Adrenal gland (tissue), 12 donors: Measurements from ENCODE around the gene LCMT1. TPM values are rescaled to one million over a fixed set of nuclear protein-coding genes. Genes with fewer than 3 reads are reported as not detected.

ENCODE experiments used
- DNase-seq, 7 donors: peaks; one replicate each; pipeline ENCODE4 v3.0.0-alpha.2; 2019 to 2020
- H3K27ac ChIP-seq, 5 donors: fragments of 200-600 bp; sonication (generic) in 4 of 5; 1 replicate in 3 of 5; 2 replicates in 2 of 5; pipeline versions ENCODE4 v1.5.1 to v1.8.0; 2016 to 2020; ENCODE audit warnings: mild to moderate bottlenecking in 1 of 5
- H3K27me3 ChIP-seq: fragments of 200-600 bp; 2 replicates; pipeline ENCODE4 v1.8.0; 2021
- H3K36me3 ChIP-seq, 2 donors: fragments of 200-600 bp; replicated peaks in 1 of 2; 1 replicate in 1 of 2; 2 replicates in 1 of 2; pipeline versions ENCODE4 v1.5.1 to v1.8.0; 2018 to 2022
- H3K4me1 ChIP-seq, 2 donors: fragments of 200-600 bp; replicated peaks in 1 of 2; 1 replicate in 1 of 2; 2 replicates in 1 of 2; pipeline versions ENCODE4 v1.5.1 to v1.8.0; 2018 to 2021
- H3K4me3 ChIP-seq, 4 donors: fragments of 200-600 bp; sonication (generic) in 3 of 4; one replicate each; pipeline ENCODE4 v1.5.1; 2016 to 2018
- H3K9me3 ChIP-seq, 3 donors: fragments of 200-600 bp; sonication (generic) in 1 of 3; replicated peaks in 1 of 3; 1 replicate in 2 of 3; 2 replicates in 1 of 3; pipeline versions ENCODE4 v1.5.1 to v1.8.0; 2016 to 2021
- CTCF ChIP-seq, 6 experiments: fragments of 450-650 bp in 4 of 6; fragments of 200-600 bp in 2 of 6; sonication (generic) in 1 of 6; IDR thresholded peaks; 1 replicate in 5 of 6; 2 replicates in 1 of 6; pipeline versions ENCODE4 v1.5.1 to v1.8.0; 2016 to 2021; ENCODE audit warnings: antibody characterized with exemption in 6 of 6, mild to moderate bottlenecking in 2 of 6, moderate library complexity in 1 of 6
- POLR2A ChIP-seq, 2 donors: fragments of 450-650 bp; IDR thresholded peaks; one replicate each; pipeline ENCODE4 v1.6.1; 2017; ENCODE audit warnings: antibody characterized with exemption in 2 of 2, mild to moderate bottlenecking in 2 of 2, moderate library complexity in 1 of 2
- WGBS, 4 donors: extraction: QIAGEN DNeasy Blood & Tissue Kit in 2 of 4; methylation state at CpG; one replicate each; pipeline versions ENCODE4 v1.1.5 to v1.1.7; 2013 to 2017; 5-methylcytosine and 5-hydroxymethylcytosine counted together
- intact Hi-C, 2 donors: fragments of 100-400 bp; cut with DNase I; formaldehyde crosslinking; loops; one replicate each; pipeline versions ENCODE4 v1.14.1 to v1.15.0; 2022 to 2023
- polyA plus RNA-seq, 3 donors: library from polyadenylated mRNA; stranded (reverse); fragments of 200-250 nt in 2 of 3; fragments of 350-450 nt in 1 of 3; fragmentation: Illumina TruSeq in 1 of 3; extraction: RNeasy Lipid Tissue Mini Kit (QIAGEN cat#74804) in 1 of 3; gene quantifications; one replicate each; pipeline ENCODE4 v1.2.3, GENCODE V29; 2013 to 2014
- total RNA-seq, 9 donors: library from RNA; depleted of rRNA in 4 of 9; stranded (reverse); fragments of >200 nt in 4 of 9; fragments of 120-200 nt in 1 of 9; fragmentation: NEBNext Ultra II Directional in 1 of 9; extraction: Animal tissue kit (Norgen Biotek cat#: 25700) in 1 of 9; gene quantifications; one replicate each; pipeline versions ENCODE4 v1.1.0 to v1.2.4, GENCODE V29; 2013 to 2023
- donor health status: healthy with polysubstance abuse.
- donor health status: Bipolar disorder and iron deficiency.
- donor health status: DM: yes; HTN: yes; CAD: no.
- donor health status: DM: no; HTN: no; CAD: no.
- donor health status: DM: no; HTN: no; CAD: no.
- donor health status: DM: yes; HTN: yes; CAD: no.

The LCMT1 gene
- total and polyA plus RNA-seq, 12 donors, result 28.1 to 60.3 (median 43.5) TPM

GRCh38 chr16:25073854-25074253, 37.7 kb upstream of the LCMT1 start:
- Histone ChIP-seq H3K4me3 (no peak overlapping the region), H3K4me1 (no peaks in the 10 kb centered on the region), H3K9me3 (no peaks in the 10 kb centered on the region), H3K27ac (no peak overlapping the region), H3K27me3 (no peaks in the 10 kb centered on the region), H3K36me3 (no peaks in the 10 kb centered on the region)
- no peak for DNase-seq
- intact Hi-C loops, result no loop called here
- TF ChIP-seq CTCF (IDR thresholded peaks at IDR 0.05) (no peak), POLR2A (IDR thresholded peaks at IDR 0.05) (no peak)
- 94 to 100% (median 97%) methylated on average over 2 of the region's 2 CpGs for WGBS, 4 donors

GRCh38 chr16:25078386-25078978, 33.1 kb upstream of the LCMT1 start:
- no peak overlapping the region for H3K4me3 ChIP-seq
- H3K36me3 ChIP-seq, result no peaks in the 10 kb centered on the region
- no peaks in the 10 kb centered on the region for H3K27me3 ChIP-seq
- H3K9me3 ChIP-seq, result no peaks in the 10 kb centered on the region
- H3K4me1 ChIP-seq, result no peaks in the 10 kb centered on the region
- DNase-seq, result no peak
- 94 to 97% (median 96%) methylated on average over 2 of the region's 2 CpGs for WGBS, 4 donors
- TF ChIP-seq CTCF (IDR thresholded peaks at IDR 0.05), result no peak
- no peak for TF ChIP-seq POLR2A (IDR thresholded peaks at IDR 0.05)
- no peak overlapping the region for H3K27ac ChIP-seq
- intact Hi-C loops, result no loop called here

GRCh38 chr16:25079637-25080378, 31.7 kb upstream of the LCMT1 start:
- intact Hi-C loops, result no loop called here
- Histone ChIP-seq H3K4me3 (no peak overlapping the region), H3K4me1 (no peaks in the 10 kb centered on the region), H3K9me3 (no peaks in the 10 kb centered on the region), H3K36me3 (no peaks in the 10 kb centered on the region), H3K27me3 (no peaks in the 10 kb centered on the region), H3K27ac (no peak overlapping the region)
- TF ChIP-seq POLR2A (IDR thresholded peaks at IDR 0.05), result no peak
- no peak for TF ChIP-seq CTCF (IDR thresholded peaks at IDR 0.05)
- no peak for DNase-seq
- 63 to 95% (median 80%) methylated on average over 4 of the region's 4 CpGs for WGBS, 4 donors

DNA sequence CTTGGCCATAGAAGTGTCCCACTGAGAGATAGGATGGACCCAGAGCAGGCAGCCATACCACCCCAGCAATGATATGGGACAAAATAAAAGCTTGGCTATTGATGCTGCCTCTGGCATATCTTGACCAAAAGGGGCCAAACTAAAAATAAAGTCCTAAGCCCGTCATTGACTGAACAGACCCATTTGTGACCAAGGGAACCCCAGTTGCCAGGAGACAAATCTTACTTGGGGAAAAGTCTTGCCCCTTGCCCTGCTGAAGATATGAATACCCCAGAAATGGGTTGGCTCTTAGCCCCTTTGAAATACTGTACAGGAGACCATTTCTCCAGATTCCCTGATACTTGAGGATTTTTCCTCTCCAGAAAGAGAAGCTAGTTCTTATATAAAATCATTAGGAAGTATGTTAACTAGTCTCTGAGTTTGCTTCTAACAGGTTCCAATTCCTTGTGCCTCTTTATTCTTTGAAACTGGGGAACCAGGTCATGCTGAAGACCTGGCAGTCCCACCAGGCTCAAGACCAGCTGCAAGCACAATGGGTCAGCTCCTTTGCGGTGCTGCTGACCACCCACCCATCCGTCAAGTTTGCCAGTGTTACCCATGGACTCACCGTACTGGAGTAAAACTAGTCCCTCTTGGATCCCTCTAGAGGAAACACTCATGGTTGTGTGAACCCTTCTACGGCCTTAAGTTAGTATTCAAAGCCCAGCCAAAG, 31.0 kb upstream of the LCMT1 start:
- no peaks in the 10 kb centered on the region for H3K36me3 ChIP-seq
- H3K27me3 ChIP-seq, result no peaks in the 10 kb centered on the region
- no peak overlapping the region for H3K27ac ChIP-seq
- DNase-seq, result no peak
- intact Hi-C loops, result no loop called here
- no peaks in the 10 kb centered on the region for H3K4me1 ChIP-seq
- H3K9me3 ChIP-seq, result no peaks in the 10 kb centered on the region
- 72 to 100% (median 88%) methylated on average over 5 of the region's 5 CpGs for WGBS, 4 donors
- H3K4me3 ChIP-seq, result no peak overlapping the region
- TF ChIP-seq POLR2A (IDR thresholded peaks at IDR 0.05) (no peak), CTCF (IDR thresholded peaks at IDR 0.05) (no peak)
